Stimulated activated CD4-positive, alpha-beta T cell treated with anti-CD3 and anti-CD28 coated beads, TNF-alpha, amount 100 ng/mL, for 1 hour (primary cell): ENCODE measurements around the gene RAVER2.

Source experiments
- DNase-seq, 3 donors: peaks; one replicate each; pipeline ENCODE4 v3.0.0-alpha.2; 2020; ENCODE audit warnings: low read depth in 3 of 3, low spot score in 1 of 3

Gene RAVER2

GRCh38 chr1:64875101-64875500 lies 130.2 kb downstream of the RAVER2 start:
- DNase-seq, result no peak

DNA sequence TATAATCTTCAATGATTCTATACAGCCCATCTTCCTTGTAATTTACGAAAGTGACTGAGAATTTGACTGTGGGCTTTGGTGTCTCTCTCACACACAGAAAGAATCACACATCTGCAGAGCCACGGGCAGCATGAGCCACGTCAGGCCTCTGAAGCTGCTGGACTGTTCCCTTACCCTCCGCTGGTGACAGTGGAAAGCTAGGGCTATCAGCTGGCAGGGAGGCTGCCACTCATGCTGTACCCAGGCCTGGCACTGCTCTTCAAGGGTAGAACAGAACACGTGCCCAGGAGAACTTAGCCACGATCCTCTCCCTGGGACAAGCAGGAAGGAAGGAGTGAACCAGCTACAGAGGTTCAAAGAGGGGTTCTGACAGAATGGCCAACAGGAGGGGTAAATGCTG lies 130.7 kb downstream of the RAVER2 start:
- DNase-seq, result no peak

- DNase-seq, result no peak
Measured at GRCh38 chr1:64877151-64877550, 132.3 kb downstream of the RAVER2 start.

- DNase-seq, result no peak
Measured at GRCh38 chr1:64877598-64877997, 132.7 kb downstream of the RAVER2 start.

- DNase-seq, result no peak
Measured at GRCh38 chr1:64878090-64878489, 133.2 kb downstream of the RAVER2 start.

DNA sequence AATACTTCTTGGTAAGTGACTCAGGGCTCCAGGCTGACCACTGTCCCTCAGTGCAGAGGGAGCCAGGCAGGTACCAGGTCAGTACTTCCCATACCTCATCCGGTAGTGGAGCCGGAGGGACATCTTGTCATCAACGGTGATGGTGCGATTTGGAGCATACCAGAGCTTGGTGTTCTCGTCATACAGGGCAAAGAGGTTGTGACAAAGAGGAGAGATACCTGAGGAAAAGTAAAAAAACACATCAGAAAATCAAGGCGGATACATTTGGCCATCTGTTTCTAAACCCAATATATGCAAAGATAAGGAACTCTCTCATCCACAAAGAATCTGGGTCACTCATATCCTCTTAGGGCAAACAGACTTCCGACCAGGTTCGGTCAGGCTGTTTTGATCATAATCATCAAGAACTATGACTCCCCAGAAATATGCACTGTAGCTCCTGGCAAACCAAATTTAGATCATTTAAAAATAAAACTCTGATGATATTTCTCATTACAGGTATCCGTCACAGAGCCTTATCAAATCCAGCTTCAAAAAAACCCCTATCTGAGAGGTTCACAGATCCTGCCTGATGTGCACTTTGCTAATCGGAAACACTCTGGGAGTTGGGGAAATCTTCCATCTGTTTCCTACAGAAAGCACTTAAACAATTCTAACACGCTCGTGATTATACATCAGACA lies 134.2 kb downstream of the RAVER2 start:
- DNase-seq, result no peak

DNA sequence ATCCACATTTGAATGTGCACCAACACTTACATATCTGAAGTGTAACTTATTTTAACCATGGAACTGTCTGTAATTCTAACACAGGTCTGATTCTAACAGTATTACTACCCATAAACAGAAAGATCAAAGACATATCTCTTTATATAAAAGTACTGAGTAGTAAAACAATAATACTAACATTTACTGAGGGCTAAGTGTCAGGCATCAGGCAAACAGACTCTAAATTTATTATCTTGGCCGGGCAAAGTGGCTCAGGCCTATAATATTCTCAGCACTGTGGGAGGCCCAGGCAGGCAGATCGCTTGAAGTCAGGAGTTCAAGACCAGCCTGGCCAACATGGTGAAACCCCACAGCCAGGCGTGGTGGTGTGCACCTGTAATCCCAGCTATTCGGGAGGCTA lies 135.6 kb downstream of the RAVER2 start:
- DNase-seq, result no peak

- no peak for DNase-seq
Measured at GRCh38 chr1:64881281-64881680, 136.4 kb downstream of the RAVER2 start.
